ENCODE measurements around the gene MICU2. TPM values are rescaled to one million over a fixed set of nuclear protein-coding genes. Genes with fewer than 3 reads are reported as not detected.

The MICU2 gene
- total and polyA plus RNA-seq, 2 donors (not counting 3 experiments of a cell fraction or from before 2014, with no cell fraction given) = 24.0 to 36.7 TPM

DNA sequence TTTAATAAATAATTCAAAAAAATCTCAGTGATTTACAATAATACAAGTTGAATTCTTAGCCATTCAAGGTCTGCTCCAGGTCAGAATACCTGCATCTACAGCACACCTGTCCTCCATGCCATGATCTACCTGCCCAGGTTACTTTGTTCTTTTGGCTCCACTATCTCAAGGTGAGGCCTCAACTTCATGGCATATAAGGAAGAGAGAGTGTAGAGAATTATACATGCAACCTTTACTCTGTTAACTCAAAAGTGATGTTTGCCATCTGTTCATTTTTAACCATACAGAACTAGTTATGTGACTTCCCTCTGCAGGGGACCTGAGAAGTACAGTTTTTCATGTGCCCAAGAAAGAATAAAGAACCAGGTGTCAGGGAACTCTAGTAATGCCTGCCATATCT is 28.2 kb upstream of the MICU2 start:
- Histone ChIP-seq H4K20me1 (replicated peaks; ENCODE audit: control insufficient read depth, extremely low read depth, insufficient read depth, low read length) (no peaks in the 10 kb centered on the region), H3K4me2 (ENCODE audit: insufficient read depth, low read length) (no peak overlapping the region), H3K9me1 (replicated peaks; ENCODE audit: control insufficient read depth, extremely low read depth, insufficient read depth, low read length) (no peaks in the 10 kb centered on the region), H3K4me1 (ENCODE audit: control insufficient read depth, extremely low read depth, insufficient read depth, low read length) (no peaks in the 10 kb centered on the region), H3K4me3 (replicated peaks in 1 of 3; ENCODE audit: insufficient read depth in 1 of 3, low read depth in 1 of 3, low read length in 3 of 3) (no peak overlapping the region), H3K27ac (ENCODE audit: insufficient read depth, low read depth, low read length) (no peak overlapping the region), H3K36me3 (ENCODE audit: control insufficient read depth in 2 of 2, extremely low read depth in 1 of 2, insufficient read depth in 2 of 2, low read length in 2 of 2) (no peaks in the 10 kb centered on the region), H3K79me2 (ENCODE audit: control insufficient read depth, insufficient read depth, low read length) (no peaks in the 10 kb centered on the region), H2AFZ (ENCODE audit: low read depth, low read length) (no peak overlapping the region), H3K9me3 (replicated peaks; ENCODE audit: control insufficient read depth, insufficient read depth, low read length) (no peaks in the 10 kb centered on the region), H3K9ac (replicated peaks; ENCODE audit: extremely low read depth, insufficient read depth, low read length) (no peak overlapping the region), H3K27me3 (ENCODE audit: control insufficient read depth in 2 of 2, insufficient read depth in 2 of 2, low read length in 2 of 2) (no peaks in the 10 kb centered on the region)
- ChIA-PET POLR2A (no interaction called here), CTCF (no interaction called here)
- DNase-seq (ENCODE audit: low read depth, low spot score) (no peak), FAIRE-seq (no peak)
- intact Hi-C loops (cut with micrococcal nuclease) (no loop called here), dilution Hi-C loops (cut with MboI; ENCODE audit: extremely low pct_ligation_motif_present, low sequenced_read_pairs) (no loop called here)
- no peak for TF ChIP-seq EZH2 (IDR thresholded peaks at IDR 0.05; ENCODE audit: borderline replicate concordance, low read depth, low read length, severe bottlenecking)
- TF ChIP-seq JUN (IDR thresholded peaks at IDR 0.05; ENCODE audit: borderline replicate concordance, insufficient read depth, insufficient read length, low read depth) = no peak
- TF ChIP-seq MYC (IDR thresholded peaks at IDR 0.05; ENCODE audit: low read depth, low read length) = no peak
- no peak for TF ChIP-seq CTCF (IDR thresholded peaks at IDR 0.05; ENCODE audit: extremely low read depth in 1 of 2, insufficient read depth in 1 of 2, low read depth in 1 of 2, low read length in 2 of 2)
- BruUV-seq (replicated peaks) = no TSS peak

GRCh38 chr13:21625366-21625765 is 21.4 kb upstream of the MICU2 start:
- H3K4me3 ChIP-seq (replicated peaks in 1 of 3; ENCODE audit: insufficient read depth in 1 of 3, low read depth in 1 of 3, low read length in 3 of 3) = no peak overlapping the region
- BruUV-seq (replicated peaks) = no TSS peak

More at GRCh38 chr13:21625366-21625765, 21.4 kb upstream of the MICU2 start:
- H3K4me1 ChIP-seq (ENCODE audit: control insufficient read depth, extremely low read depth, insufficient read depth, low read length) = no peaks in the 10 kb centered on the region
- FAIRE-seq (no peak), DNase-seq (ENCODE audit: low read depth, low spot score) (peak; percentile 11)
- peaks cover 0 to 4% of the 10 kb centered on the region in 2 experiments for H3K27me3 ChIP-seq (ENCODE audit: control insufficient read depth in 2 of 2, insufficient read depth in 2 of 2, low read length in 2 of 2)
- H3K79me2 ChIP-seq (ENCODE audit: control insufficient read depth, insufficient read depth, low read length) = no peaks in the 10 kb centered on the region
- dilution Hi-C loops (cut with MboI; ENCODE audit: extremely low pct_ligation_motif_present, low sequenced_read_pairs) = no loop called here
- H2AFZ ChIP-seq (ENCODE audit: low read depth, low read length) = no peak overlapping the region
- no peaks in the 10 kb centered on the region for H4K20me1 ChIP-seq (replicated peaks; ENCODE audit: control insufficient read depth, extremely low read depth, insufficient read depth, low read length)
- no peak overlapping the region for H3K9ac ChIP-seq (replicated peaks; ENCODE audit: extremely low read depth, insufficient read depth, low read length)
- H3K9me1 ChIP-seq (replicated peaks; ENCODE audit: control insufficient read depth, extremely low read depth, insufficient read depth, low read length) = no peaks in the 10 kb centered on the region
- no peak overlapping the region for H3K27ac ChIP-seq (ENCODE audit: insufficient read depth, low read depth, low read length)
- intact Hi-C loops (cut with micrococcal nuclease) = no loop called here
- TF ChIP-seq POLR2A (IDR thresholded peaks at IDR 0.05; ENCODE audit: low read depth, low read length) (no peak), GATA2 (IDR thresholded peaks at IDR 0.05; ENCODE audit: insufficient read depth, insufficient read length, low read depth, low read length) (no peak), CTCF (IDR thresholded peaks at IDR 0.05; ENCODE audit: extremely low read depth in 1 of 2, insufficient read depth in 1 of 2, low read depth in 1 of 2, low read length in 2 of 2) (no peak), EZH2 (IDR thresholded peaks at IDR 0.05; ENCODE audit: borderline replicate concordance, low read depth, low read length, severe bottlenecking) (no peak)
- no peaks in the 10 kb centered on the region for H3K36me3 ChIP-seq (ENCODE audit: control insufficient read depth in 2 of 2, extremely low read depth in 1 of 2, insufficient read depth in 2 of 2, low read length in 2 of 2)
- CTCF ChIA-PET = interaction anchor here (0.8 to 6.1 kb wide), 3 partner anchors 9 to 1395 kb away, joined by 5 to 48 read pairs (median 14); no protein-coding TSS in a partner anchor
- no peaks in the 10 kb centered on the region for H3K9me3 ChIP-seq (replicated peaks; ENCODE audit: control insufficient read depth, insufficient read depth, low read length)
- no peak overlapping the region for H3K4me2 ChIP-seq (ENCODE audit: insufficient read depth, low read length)
- POLR2A ChIA-PET = no interaction called here

Measured in endothelial cell of umbilical vein (primary cell).